Transverse colon (tissue), 4 donors: Measurements from ENCODE around the gene EYS.

ENCODE experiments used
- POLR2AphosphoS5 ChIP-seq, 3 donors: sonication (generic); formaldehyde crosslinking; IDR thresholded peaks; one replicate each; pipeline ENCODE4 v1.6.1; 2016; ENCODE audit warnings: antibody characterized with exemption in 3 of 3
- TF ChIP-seq, protein P1 (sequence below), 5 experiments: fragments of 200-600 bp in 3 of 5; fragments of 450-650 bp in 2 of 5; sonication (generic) in 3 of 5; IDR thresholded peaks; 1 replicate in 2 of 5; 2 replicates in 3 of 5; pipeline ENCODE4 v1.5.1; 2016 to 2017; ENCODE audit warnings: antibody characterized with exemption in 5 of 5, inconsistent platforms in 3 of 5, mild to moderate bottlenecking in 2 of 5, moderate library complexity in 1 of 5

GRCh38 chr6:65059568-65059967, 647.5 kb downstream of the EYS start:
- TF ChIP-seq, protein P1, sequence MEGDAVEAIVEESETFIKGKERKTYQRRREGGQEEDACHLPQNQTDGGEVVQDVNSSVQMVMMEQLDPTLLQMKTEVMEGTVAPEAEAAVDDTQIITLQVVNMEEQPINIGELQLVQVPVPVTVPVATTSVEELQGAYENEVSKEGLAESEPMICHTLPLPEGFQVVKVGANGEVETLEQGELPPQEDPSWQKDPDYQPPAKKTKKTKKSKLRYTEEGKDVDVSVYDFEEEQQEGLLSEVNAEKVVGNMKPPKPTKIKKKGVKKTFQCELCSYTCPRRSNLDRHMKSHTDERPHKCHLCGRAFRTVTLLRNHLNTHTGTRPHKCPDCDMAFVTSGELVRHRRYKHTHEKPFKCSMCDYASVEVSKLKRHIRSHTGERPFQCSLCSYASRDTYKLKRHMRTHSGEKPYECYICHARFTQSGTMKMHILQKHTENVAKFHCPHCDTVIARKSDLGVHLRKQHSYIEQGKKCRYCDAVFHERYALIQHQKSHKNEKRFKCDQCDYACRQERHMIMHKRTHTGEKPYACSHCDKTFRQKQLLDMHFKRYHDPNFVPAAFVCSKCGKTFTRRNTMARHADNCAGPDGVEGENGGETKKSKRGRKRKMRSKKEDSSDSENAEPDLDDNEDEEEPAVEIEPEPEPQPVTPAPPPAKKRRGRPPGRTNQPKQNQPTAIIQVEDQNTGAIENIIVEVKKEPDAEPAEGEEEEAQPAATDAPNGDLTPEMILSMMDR (IDR thresholded peaks at IDR 0.05) = no peak
- TF ChIP-seq POLR2AphosphoS5 (IDR thresholded peaks at IDR 0.05) = no peak
